Naive thymus-derived CD4-positive, alpha-beta T cell (primary cell): Measurements from ENCODE around the gene RPL7A. TPM values are rescaled to one million over a fixed set of nuclear protein-coding genes. Genes with fewer than 3 reads are reported as not detected.
"Not testable (repeated sequence)": the region's sequence is repeated elsewhere in the genome, so short reads cannot be mapped to it uniquely, and the experiment has no call there.

Experiments used
- ATAC-seq: fragments of 150-1000 bp; cut with Tn5 transposase; 2 replicates; pipeline ENCODE4 v1.10.0; 2021; ENCODE audit warnings: mild to moderate bottlenecking, moderate library complexity
- CTCF ChIA-PET: fragments of 350-600 bp; sonication (Branson Sonifier 250); formaldehyde crosslinking; loops from one replicate; lab custom pipeline; 2021; ENCODE audit warnings: antibody characterized with exemption; lab: Charles Lee
- POLR2A ChIA-PET: fragments of 350-600 bp; sonication (Branson Sonifier 250); formaldehyde crosslinking; loops from one replicate; lab custom pipeline; 2021; ENCODE audit warnings: antibody characterized with exemption, inconsistent platforms; lab: Charles Lee
- DNase-seq, 9 donors: peaks; one replicate each; pipeline versions ENCODE4 v3.0.0 to v3.0.0-alpha.2; 2020 to 2022; ENCODE audit warnings: mixed read lengths in 1 of 9
- H3K27ac ChIP-seq: one replicate; pipeline ENCODE4 v1.7.0; 2013; ENCODE audit warnings: mild to moderate bottlenecking, low read depth, low read length, moderate library complexity
- H3K27me3 ChIP-seq, 2 donors: one replicate each; pipeline ENCODE4 v1.7.0; 2013; ENCODE audit warnings: low read length in 2 of 2, mild to moderate bottlenecking in 2 of 2, moderate library complexity in 2 of 2; ENCODE audit not compliant: control insufficient read depth in 2 of 2, insufficient read depth in 2 of 2
- H3K36me3 ChIP-seq, 3 experiments: 1 replicate in 2 of 3; 2 replicates in 1 of 3; pipeline ENCODE4 v1.7.0; 2013; ENCODE audit warnings: low read length in 3 of 3, mild to moderate bottlenecking in 3 of 3, moderate library complexity in 1 of 3; ENCODE audit not compliant: insufficient read depth in 3 of 3, control insufficient read depth in 2 of 3
- H3K4me1 ChIP-seq, 2 donors: one replicate each; pipeline ENCODE4 v1.7.0; 2013; ENCODE audit warnings: low read length in 2 of 2, mild to moderate bottlenecking in 2 of 2, moderate library complexity in 1 of 2; ENCODE audit not compliant: control insufficient read depth in 2 of 2, insufficient read depth in 2 of 2
- H3K4me3 ChIP-seq: 2 replicates; pipeline ENCODE4 v1.7.0; 2013; ENCODE audit warnings: mild to moderate bottlenecking, low read length
- H3K9me3 ChIP-seq, 3 experiments: 1 replicate in 2 of 3; 2 replicates in 1 of 3; pipeline ENCODE4 v1.7.0; 2013; ENCODE audit warnings: low read length in 3 of 3; ENCODE audit not compliant: control insufficient read depth in 2 of 3
- H3K27ac Mint-ChIP-seq, 9 donors: one replicate each; pipeline ENCODE4 v1.8.0; 2020 to 2022; ENCODE audit warnings: mixed read lengths in 9 of 9, mild to moderate bottlenecking in 8 of 9, moderate library complexity in 5 of 9, inconsistent platforms in 2 of 9
- H3K27me3 Mint-ChIP-seq, 5 donors: one replicate each; pipeline ENCODE4 v1.8.0; 2021 to 2022; ENCODE audit warnings: mixed read lengths in 5 of 5, mild to moderate bottlenecking in 1 of 5
- H3K36me3 Mint-ChIP-seq, 5 donors: one replicate each; pipeline ENCODE4 v1.8.0; 2020 to 2022; ENCODE audit warnings: mixed read lengths in 5 of 5, mild to moderate bottlenecking in 3 of 5, inconsistent platforms in 1 of 5
- H3K4me1 Mint-ChIP-seq, 7 donors: one replicate each; pipeline ENCODE4 v1.8.0; 2020 to 2022; ENCODE audit warnings: mixed read lengths in 7 of 7, mild to moderate bottlenecking in 3 of 7, inconsistent platforms in 1 of 7
- H3K4me3 Mint-ChIP-seq, 10 donors: one replicate each; pipeline ENCODE4 v1.8.0; 2020 to 2022; ENCODE audit warnings: mild to moderate bottlenecking in 10 of 10, mixed read lengths in 10 of 10, moderate library complexity in 6 of 10, inconsistent platforms in 2 of 10
- H3K9me3 Mint-ChIP-seq, 11 donors: one replicate each; pipeline ENCODE4 v1.8.0; 2020 to 2022; ENCODE audit warnings: mixed read lengths in 11 of 11, mild to moderate bottlenecking in 4 of 11, inconsistent platforms in 1 of 11, moderate library complexity in 1 of 11
- intact Hi-C, 2 donors: fragments of 100-400 bp; cut with micrococcal nuclease; formaldehyde crosslinking; loops; one replicate each; pipeline ENCODE4 v1.15.1; 2023
- polyA plus RNA-seq, 2 donors: library from polyadenylated mRNA; unstranded; fragments of 300-500 nt; fragmentation: Illumina TruSeq; gene quantifications; one replicate each; pipeline ENCODE4 v1.2.3, GENCODE V29; 2021
- total RNA-seq, 6 experiments: library from RNA in 5 of 6; stranded (reverse) in 5 of 6; gene quantifications; 1 replicate in 5 of 6; 2 replicates in 1 of 6; pipeline ENCODE4 v1.2.3 and lab custom pipeline; 2021 to 2026

Gene RPL7A
- total and polyA plus RNA-seq, 7 experiments from 2014 or later, result 1,347 to 2,815 (median 2,127) TPM

DNA sequence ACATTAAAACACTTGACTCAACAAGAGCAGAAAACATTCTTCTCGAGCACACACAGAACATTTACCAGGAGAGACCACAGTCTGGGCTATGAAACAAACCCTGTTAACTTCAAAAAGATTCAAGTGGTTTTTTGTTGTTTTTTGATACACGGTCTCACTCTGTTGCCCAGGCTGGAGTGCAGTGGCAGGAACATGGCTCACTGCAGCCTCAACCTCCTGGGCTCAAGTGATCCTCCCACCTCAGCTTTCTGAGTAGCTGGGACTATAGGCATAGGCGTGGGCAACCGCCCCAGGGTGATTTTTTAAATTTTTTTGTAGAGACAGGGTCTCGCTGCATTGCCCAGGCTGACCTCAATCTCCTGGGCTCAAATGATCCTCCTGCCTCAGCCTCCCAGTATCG, 21.0 kb upstream of the RPL7A start:
- H3K4me3 ChIP-seq, POLR2A ChIA-PET, DNase-seq, H3K27me3 ChIP-seq, H3K36me3 Mint-ChIP-seq, H3K27ac ChIP-seq, CTCF ChIA-PET, H3K4me3 Mint-ChIP-seq, H3K4me1 ChIP-seq, ATAC-seq, H3K9me3 Mint-ChIP-seq, H3K27me3 Mint-ChIP-seq, H3K9me3 ChIP-seq: not testable (repeated sequence)
- intact Hi-C loops, result loop anchor here in 1 of 2 donors (5.0 kb wide), 1 partner anchor 140 kb away; no protein-coding TSS in a partner anchor
- Mint-ChIP-seq H3K27ac (peak overlapping the region in 1 of 9 donors; percentile 6), H3K4me1 (peaks cover 2 to 23% (median 14%) of the 10 kb centered on the region in 7 donors)
- peaks cover 0 to 22% (median 1%) of the 10 kb centered on the region in 3 experiments for H3K36me3 ChIP-seq

DNA sequence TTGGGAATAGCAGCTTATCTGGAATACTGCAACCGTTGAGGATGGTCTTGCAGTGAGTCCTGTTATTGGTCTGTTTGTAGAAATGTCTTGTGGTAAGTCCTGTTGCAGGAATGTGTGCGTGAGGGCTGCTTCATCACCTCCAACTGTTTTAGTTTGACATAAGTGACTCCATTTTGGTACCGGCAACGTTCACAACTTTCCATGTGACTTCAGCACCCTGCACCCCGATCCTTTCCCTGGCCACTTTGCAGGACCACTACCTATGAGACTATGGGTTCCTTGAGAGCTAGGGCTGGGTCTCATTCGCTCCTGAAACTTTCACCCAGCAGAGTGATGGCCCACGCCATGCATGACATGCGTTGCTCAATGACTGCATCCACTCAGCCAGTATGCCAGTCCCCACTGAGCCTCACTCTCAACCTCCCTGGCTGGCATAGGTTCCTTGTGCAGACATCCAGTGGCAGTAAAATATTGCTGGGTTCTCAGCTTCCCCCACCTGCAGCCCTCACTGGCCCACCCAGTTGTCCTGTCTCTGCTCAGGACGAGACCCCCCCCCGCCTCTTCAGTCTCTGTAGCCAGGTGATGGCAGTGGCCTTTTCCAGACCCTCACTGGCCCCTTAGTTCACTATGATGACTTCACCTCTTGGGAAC, 20.1 kb upstream of the RPL7A start:
- Histone ChIP-seq H3K27me3 (no peaks in the 10 kb centered on the region), H3K4me3 (no peak overlapping the region), H3K27ac (no peak overlapping the region), H3K9me3 (no peaks in the 10 kb centered on the region), H3K36me3 (peaks cover 0 to 32% (median 6%) of the 10 kb centered on the region in 3 experiments), H3K4me1 (no peaks in the 10 kb centered on the region)
- H3K9me3 Mint-ChIP-seq, result no peaks in the 10 kb centered on the region
- peaks cover 3 to 16% (median 4%) of the 10 kb centered on the region in 5 donors for H3K36me3 Mint-ChIP-seq
- peak overlapping the region in 6 of 9 donors; percentile 1 to 59 (median 23) for H3K27ac Mint-ChIP-seq
- peaks cover 2 to 24% (median 18%) of the 10 kb centered on the region in 7 donors for H3K4me1 Mint-ChIP-seq
- DNase-seq, result no peak
- no peak overlapping the region for H3K4me3 Mint-ChIP-seq
- ATAC-seq, result no peak
- ChIA-PET CTCF (no interaction called here), POLR2A (no interaction called here)
- intact Hi-C loops, result loop anchor here (2.0 to 5.0 kb wide), 2 partner anchors 141 kb away; no protein-coding TSS in a partner anchor
- no peaks in the 10 kb centered on the region for H3K27me3 Mint-ChIP-seq

DNA sequence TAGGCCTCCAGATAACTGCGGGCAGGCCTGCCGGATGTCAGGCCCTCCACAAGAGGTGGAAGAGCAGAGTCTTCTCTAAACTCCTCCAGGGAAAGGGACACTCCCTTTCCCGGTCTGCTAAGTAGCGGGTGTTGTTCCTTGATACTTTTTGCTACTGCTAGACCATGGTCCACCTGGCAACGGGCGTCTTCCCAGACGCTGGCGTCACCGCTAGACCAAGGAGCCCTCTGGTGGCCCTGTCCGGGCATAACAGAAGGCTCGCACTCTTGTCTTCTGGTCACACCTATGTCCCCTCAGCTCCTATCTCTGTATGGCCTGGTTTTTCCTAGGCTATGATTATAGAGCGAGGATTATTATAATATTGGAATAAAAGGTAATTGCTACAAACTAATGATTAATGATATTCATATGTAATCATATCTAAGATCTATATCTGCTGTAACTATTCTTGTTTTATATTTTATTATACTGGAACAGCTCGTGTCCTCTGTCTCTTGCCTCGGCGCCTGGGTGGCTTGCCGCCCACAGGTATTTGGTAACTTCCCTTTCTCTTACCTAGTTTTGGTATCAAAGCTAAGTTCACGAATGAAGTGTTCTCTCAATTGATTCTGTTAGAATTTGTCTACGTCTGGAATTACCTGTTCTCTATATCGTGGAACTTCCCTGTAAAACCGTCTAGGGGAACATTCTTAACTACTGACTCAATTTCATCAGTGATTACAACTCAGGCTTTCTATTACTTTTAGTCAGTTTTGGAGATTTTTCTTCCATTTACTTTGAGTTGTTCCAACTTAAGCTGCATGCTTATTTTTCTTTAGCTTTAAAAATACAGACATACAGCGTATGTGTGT, 18.5 kb upstream of the RPL7A start:
- not testable (repeated sequence) for H3K27ac ChIP-seq, H3K27me3 Mint-ChIP-seq, H3K9me3 Mint-ChIP-seq, H3K9me3 ChIP-seq, H3K4me1 ChIP-seq, H3K4me3 ChIP-seq, H3K4me3 Mint-ChIP-seq, H3K27me3 ChIP-seq, DNase-seq, ATAC-seq
- H3K4me1 Mint-ChIP-seq, result peaks cover 6 to 36% (median 22%) of the 10 kb centered on the region in 7 donors
- ChIA-PET CTCF (interaction anchor here (0.8 to 1.3 kb wide), 3 partner anchors 32 to 42 kb away, joined by 3 to 4 read pairs (median 4); no protein-coding TSS in a partner anchor), POLR2A (interaction anchor here (0.9 to 1.1 kb wide), 2 partner anchors 11 to 18 kb away, joined by 3 read pairs; partner anchors contain the start of genes MED22 and RPL7A)
- intact Hi-C loops, result loop anchor here (2.0 to 5.0 kb wide), 2 partner anchors 142 to 143 kb away; no protein-coding TSS in a partner anchor
- H3K36me3 ChIP-seq, result peaks cover 9 to 48% (median 10%) of the 10 kb centered on the region in 3 experiments
- H3K27ac Mint-ChIP-seq, result peak overlapping the region in 2 of 9 donors; percentile 32
- H3K36me3 Mint-ChIP-seq, result peaks cover 3 to 22% (median 4%) of the 10 kb centered on the region in 5 donors

DNA sequence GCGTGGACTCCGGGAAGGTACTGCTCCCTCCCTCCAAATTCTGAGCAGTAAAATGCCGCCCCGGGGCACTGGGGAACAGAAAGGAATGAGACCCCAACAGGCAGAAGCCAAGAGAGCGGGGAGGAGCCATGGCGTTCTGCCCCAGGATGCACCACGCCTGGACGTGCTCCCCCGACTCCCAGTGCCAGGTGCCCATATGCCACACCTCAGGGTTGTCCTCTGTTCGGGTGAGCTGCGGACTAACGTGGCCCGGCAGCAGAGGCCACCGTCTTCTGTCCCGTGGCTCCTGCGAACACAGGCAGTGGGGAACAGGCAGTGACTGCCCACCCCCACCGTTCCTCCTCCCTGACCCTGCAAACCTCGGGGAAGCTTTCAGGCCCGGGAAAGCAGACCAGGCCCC, 16.8 kb upstream of the RPL7A start:
- Histone ChIP-seq H3K36me3 (peaks cover 9 to 49% (median 10%) of the 10 kb centered on the region in 3 experiments), H3K27ac (no peak overlapping the region), H3K4me3 (no peak overlapping the region), H3K27me3 (no peaks in the 10 kb centered on the region), H3K4me1 (peaks cover 14 to 17% of the 10 kb centered on the region in 2 donors), H3K9me3 (no peaks in the 10 kb centered on the region)
- POLR2A ChIA-PET, result interaction anchor here (0.8 kb wide), 1 partner anchor 141 kb away, joined by 3 read pairs; no protein-coding TSS in a partner anchor
- H3K27me3 Mint-ChIP-seq, result no peaks in the 10 kb centered on the region
- H3K4me1 Mint-ChIP-seq, result peaks cover 8 to 50% (median 34%) of the 10 kb centered on the region in 7 donors
- no peak overlapping the region for H3K27ac Mint-ChIP-seq
- peaks cover 3 to 22% (median 7%) of the 10 kb centered on the region in 5 donors for H3K36me3 Mint-ChIP-seq
- CTCF ChIA-PET, result interaction anchor here (1.3 kb wide), 1 partner anchor 40 kb away, joined by 4 read pairs; no protein-coding TSS in a partner anchor
- no peaks in the 10 kb centered on the region for H3K9me3 Mint-ChIP-seq
- DNase-seq, result no peak
- intact Hi-C loops, result no loop called here
- no peak for ATAC-seq
- H3K4me3 Mint-ChIP-seq, result no peak overlapping the region

DNA sequence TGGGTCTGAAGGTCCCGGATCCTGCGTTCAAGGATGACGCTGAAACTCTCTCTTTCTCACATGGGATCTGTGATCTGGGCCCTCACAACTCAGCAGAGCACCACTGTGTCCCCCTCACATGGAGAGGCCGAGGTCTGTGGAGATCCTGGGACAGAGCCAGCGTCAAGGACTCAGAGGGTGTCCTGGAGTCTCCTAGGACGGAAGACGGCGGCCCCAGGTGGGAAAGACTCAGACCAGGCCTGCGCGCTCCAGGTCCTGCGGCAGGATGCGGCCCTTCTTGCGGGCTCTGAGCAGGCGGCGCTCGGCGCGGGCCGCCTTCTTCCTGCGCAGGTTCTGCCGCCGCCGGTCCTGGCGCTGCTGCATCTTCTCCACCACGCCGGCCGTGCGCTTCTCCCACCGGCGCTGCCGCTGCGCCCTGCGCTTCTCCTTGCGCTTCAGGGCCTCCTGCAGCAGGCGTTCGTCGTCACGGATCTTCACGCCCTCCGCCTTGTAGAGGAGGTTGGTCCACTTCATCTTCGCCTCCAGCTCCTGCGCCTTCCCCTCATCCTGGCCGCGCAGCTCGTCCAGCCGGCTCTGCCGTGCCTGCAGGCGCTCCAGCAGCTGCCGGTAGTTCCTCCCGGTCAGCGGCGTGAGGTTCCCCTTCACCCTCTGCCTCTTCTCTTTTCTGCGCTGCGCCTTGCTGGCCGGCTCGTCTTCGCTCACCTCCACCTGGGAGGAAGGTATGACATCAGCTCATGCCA, 16.2 kb upstream of the RPL7A start:
- Histone ChIP-seq H3K36me3 (peaks cover 9 to 49% (median 10%) of the 10 kb centered on the region in 3 experiments), H3K4me1 (peaks cover 20 to 21% of the 10 kb centered on the region in 2 donors), H3K9me3 (no peaks in the 10 kb centered on the region), H3K27ac (no peak overlapping the region), H3K4me3 (no peak overlapping the region), H3K27me3 (no peaks in the 10 kb centered on the region)
- no peaks in the 10 kb centered on the region for H3K27me3 Mint-ChIP-seq
- H3K4me3 Mint-ChIP-seq, result no peak overlapping the region
- peak overlapping the region in 2 of 9 donors; percentile 9 to 56 for H3K27ac Mint-ChIP-seq
- peaks cover 3 to 22% (median 7%) of the 10 kb centered on the region in 5 donors for H3K36me3 Mint-ChIP-seq
- peaks cover 8 to 54% (median 36%) of the 10 kb centered on the region in 7 donors for H3K4me1 Mint-ChIP-seq
- H3K9me3 Mint-ChIP-seq, result no peaks in the 10 kb centered on the region
- ChIA-PET CTCF (no interaction called here), POLR2A (interaction anchor here (0.8 kb wide), 1 partner anchor 142 kb away, joined by 3 read pairs; no protein-coding TSS in a partner anchor)
- intact Hi-C loops, result no loop called here
- ATAC-seq (no peak), DNase-seq (no peak)

DNA sequence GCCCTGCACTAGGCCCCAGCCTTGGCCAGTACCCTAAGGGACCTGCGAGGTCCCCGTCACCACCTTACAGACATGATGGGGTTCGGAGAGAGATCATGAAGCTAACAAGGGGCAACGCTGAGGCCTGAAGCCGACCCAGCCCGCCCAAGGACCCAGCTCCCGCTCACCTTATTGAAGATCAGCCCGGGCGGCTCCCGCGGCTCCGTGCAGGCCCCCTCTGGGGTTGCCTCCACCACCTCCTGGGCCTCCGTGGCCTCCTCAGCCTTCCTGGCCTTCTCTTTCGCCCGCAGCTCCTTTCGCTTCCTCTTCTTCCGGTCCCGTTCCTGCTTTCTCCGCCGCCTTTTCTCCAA, 15.7 kb upstream of the RPL7A start:
- DNase-seq (no peak), ATAC-seq (no peak)
- Histone ChIP-seq H3K27ac (no peak overlapping the region), H3K27me3 (no peaks in the 10 kb centered on the region), H3K36me3 (peaks cover 9 to 49% (median 10%) of the 10 kb centered on the region in 3 experiments), H3K4me3 (no peak overlapping the region), H3K4me1 (peaks cover 20 to 21% of the 10 kb centered on the region in 2 donors), H3K9me3 (no peaks in the 10 kb centered on the region)
- Mint-ChIP-seq H3K9me3 (no peaks in the 10 kb centered on the region), H3K27me3 (no peaks in the 10 kb centered on the region), H3K4me1 (peaks cover 8 to 54% (median 36%) of the 10 kb centered on the region in 7 donors), H3K4me3 (no peak overlapping the region), H3K36me3 (peaks cover 3 to 22% (median 7%) of the 10 kb centered on the region in 5 donors), H3K27ac (peak overlapping the region in 2 of 9 donors; percentile 56 to 72)
- intact Hi-C loops, result no loop called here
- ChIA-PET CTCF (no interaction called here), POLR2A (no interaction called here)
